Non-pigmented ciliary epithelial cell (primary cell): ENCODE measurements around the gene PALD1.

Source experiments
- DNase-seq: peaks from one replicate; pipeline ENCODE4 v3.0.0-alpha.2; 2010; ENCODE audit warnings: low read depth

The PALD1 gene

GRCh38 chr10:70478191-70479164 lies at the start of gene PALD1:
Gene PALD1 (plus strand): TSS chr10:70478767. CDS start chr10:70525952, 47,185 bp downstream.
- no peak for DNase-seq

GRCh38 chr10:70430493-70431445 lies 47.8 kb upstream of the PALD1 start:
- DNase-seq = no peak

GRCh38 chr10:70432101-70432500 lies 46.5 kb upstream of the PALD1 start:
- no peak for DNase-seq

- no peak for DNase-seq
Observed at GRCh38 chr10:70432561-70433263, 45.9 kb upstream of the PALD1 start.

GRCh38 chr10:70433581-70434280 lies 44.8 kb upstream of the PALD1 start:
- DNase-seq = no peak

GRCh38 chr10:70435241-70436085 lies 43.1 kb upstream of the PALD1 start:
- no peak for DNase-seq

- no peak for DNase-seq
Observed at GRCh38 chr10:70437721-70438120, 40.8 kb upstream of the PALD1 start.

GRCh38 chr10:70440296-70441160 lies 38.0 kb upstream of the PALD1 start:
- no peak for DNase-seq

GRCh38 chr10:70441161-70441894 lies 37.2 kb upstream of the PALD1 start, which contains the start of gene NODAL:
Gene NODAL (minus strand): TSS chr10:70441681. CDS start chr10:70441667, 14 bp downstream.
- no peak for DNase-seq

- no peak for DNase-seq
Observed at GRCh38 chr10:70441895-70442309, 36.7 kb upstream of the PALD1 start.

- no peak for DNase-seq
Observed at GRCh38 chr10:70442332-70442988, 36.1 kb upstream of the PALD1 start.

- DNase-seq = no peak
Observed at GRCh38 chr10:70444744-70445143, 33.8 kb upstream of the PALD1 start.

- DNase-seq = no peak
Observed at GRCh38 chr10:70445718-70446657, 32.6 kb upstream of the PALD1 start.

GRCh38 chr10:70448236-70448635 lies 30.3 kb upstream of the PALD1 start:
- DNase-seq = no peak

- DNase-seq = no peak
Observed at GRCh38 chr10:70455213-70455630, 23.3 kb upstream of the PALD1 start.

GRCh38 chr10:70456164-70456563 lies 22.4 kb upstream of the PALD1 start:
- DNase-seq = no peak
